Measurements from ENCODE around the gene BACE2. TPM values are rescaled to one million over a fixed set of nuclear protein-coding genes. Genes with fewer than 3 reads are reported as not detected.

The BACE2 gene
- total RNA-seq, 4 donors from 2014 or later: 30.5 to 43.3 (median 36.6) TPM

DNA sequence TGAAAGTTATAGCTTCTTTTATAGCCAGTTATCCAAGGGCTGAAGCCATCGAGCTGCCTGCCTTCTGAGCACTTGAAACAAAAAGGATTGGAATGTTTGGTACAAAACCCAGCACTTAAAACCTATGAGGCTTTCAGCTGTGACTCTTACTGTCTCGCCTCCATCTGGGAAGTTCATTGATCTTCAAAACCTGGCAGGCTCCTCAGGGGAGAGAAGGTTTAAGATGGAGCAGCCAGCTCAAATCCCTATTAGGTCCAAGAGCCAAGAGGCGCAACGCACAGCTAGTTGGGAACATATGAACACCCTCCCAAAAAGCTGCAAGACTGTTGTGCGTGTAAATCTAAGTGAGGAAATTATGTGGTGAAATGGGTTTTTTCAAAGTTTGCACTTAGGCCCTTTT is 33.4 kb downstream of the BACE2 start:
- H3K27ac ChIP-seq: no peak overlapping the region
- H3K9me3 ChIP-seq: no peaks in the 10 kb centered on the region
- H3K4me1 ChIP-seq: no peaks in the 10 kb centered on the region
- no peak overlapping the region for H3K4me3 ChIP-seq
- no peak for TF ChIP-seq POLR2A (IDR thresholded peaks at IDR 0.05)
- TF ChIP-seq, protein P1, sequence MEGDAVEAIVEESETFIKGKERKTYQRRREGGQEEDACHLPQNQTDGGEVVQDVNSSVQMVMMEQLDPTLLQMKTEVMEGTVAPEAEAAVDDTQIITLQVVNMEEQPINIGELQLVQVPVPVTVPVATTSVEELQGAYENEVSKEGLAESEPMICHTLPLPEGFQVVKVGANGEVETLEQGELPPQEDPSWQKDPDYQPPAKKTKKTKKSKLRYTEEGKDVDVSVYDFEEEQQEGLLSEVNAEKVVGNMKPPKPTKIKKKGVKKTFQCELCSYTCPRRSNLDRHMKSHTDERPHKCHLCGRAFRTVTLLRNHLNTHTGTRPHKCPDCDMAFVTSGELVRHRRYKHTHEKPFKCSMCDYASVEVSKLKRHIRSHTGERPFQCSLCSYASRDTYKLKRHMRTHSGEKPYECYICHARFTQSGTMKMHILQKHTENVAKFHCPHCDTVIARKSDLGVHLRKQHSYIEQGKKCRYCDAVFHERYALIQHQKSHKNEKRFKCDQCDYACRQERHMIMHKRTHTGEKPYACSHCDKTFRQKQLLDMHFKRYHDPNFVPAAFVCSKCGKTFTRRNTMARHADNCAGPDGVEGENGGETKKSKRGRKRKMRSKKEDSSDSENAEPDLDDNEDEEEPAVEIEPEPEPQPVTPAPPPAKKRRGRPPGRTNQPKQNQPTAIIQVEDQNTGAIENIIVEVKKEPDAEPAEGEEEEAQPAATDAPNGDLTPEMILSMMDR (IDR thresholded peaks at IDR 0.05): no peak
- H3K36me3 ChIP-seq: no peaks in the 10 kb centered on the region
- DNase-seq: no peak
- no peaks in the 10 kb centered on the region for H3K27me3 ChIP-seq

DNA sequence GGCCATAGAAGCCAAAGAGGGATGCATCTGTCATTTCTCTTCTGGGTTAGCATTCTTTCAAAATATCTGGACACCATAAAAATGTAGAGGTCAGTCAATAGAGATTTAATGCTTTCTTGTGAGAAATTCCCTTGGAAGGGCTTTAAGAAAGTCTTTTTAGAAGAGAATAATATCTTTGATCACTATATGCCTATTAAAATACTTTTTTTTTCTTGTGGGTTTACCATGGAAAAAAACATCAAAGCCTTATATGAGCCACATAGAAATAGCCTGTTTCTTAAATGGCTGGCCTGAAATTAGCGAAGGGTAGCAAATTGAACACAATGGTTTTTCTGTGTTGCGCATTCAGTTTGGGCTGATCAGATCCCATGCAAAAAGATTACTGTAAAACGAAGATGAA is 36.8 kb downstream of the BACE2 start:
- TF ChIP-seq POLR2A (IDR thresholded peaks at IDR 0.05): no peak
- TF ChIP-seq, protein P1 (IDR thresholded peaks at IDR 0.05): no peak
- Histone ChIP-seq H3K9me3 (no peaks in the 10 kb centered on the region), H3K4me3 (no peak overlapping the region), H3K27ac (no peak overlapping the region), H3K36me3 (no peaks in the 10 kb centered on the region), H3K27me3 (no peaks in the 10 kb centered on the region), H3K4me1 (peaks cover 0 to 12% (median 0%) of the 10 kb centered on the region in 4 donors)
- DNase-seq: no peak

DNA sequence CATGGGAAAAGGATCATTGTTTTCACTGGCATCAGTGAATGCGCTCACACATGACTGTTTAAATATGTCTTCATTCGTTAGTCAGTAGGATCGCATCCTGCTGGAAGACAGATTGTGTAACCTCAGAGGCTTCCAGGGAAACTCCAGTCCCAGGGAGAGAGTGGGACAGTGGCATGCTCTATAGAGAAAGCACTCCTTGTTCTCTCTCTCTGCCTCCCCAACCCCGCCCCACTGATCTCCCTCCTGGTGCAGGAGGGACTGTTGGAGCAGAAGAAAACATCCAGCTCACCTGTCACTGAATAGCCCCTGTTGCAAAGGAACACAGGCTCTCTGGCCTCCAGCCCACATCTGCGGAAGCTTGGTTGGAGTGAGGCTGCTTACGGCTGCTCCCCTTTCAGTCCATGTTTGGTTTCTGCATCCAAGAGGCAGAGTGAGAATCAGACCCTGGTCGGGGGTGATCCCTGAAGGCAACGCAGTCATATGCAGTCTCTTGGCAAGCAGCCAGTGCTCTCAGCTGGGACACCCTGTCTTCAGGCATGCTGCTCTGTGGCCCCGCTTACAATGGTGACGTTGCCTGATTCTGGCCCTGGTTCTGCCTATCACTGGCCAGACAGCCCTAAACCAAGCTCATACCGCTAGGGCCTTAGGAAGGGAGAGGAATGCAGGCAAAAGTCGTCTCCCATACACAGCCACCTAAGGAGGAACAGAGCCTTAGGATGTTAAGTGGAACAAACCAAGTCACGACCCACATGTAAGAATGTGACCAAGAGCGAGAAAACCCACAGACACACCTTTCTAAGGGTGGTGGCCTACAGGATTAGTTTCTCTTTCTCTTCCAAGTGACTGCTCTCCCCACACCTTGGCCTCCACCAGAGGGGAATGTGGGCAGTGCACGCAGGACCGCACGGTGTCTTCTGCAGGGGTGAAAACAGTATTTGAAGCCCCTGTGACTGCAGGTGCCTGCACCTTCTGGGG is 39.7 kb downstream of the BACE2 start:
- Histone ChIP-seq H3K27ac (peak overlapping the region; percentile 9 to 66 (median 56)), H3K27me3 (no peaks in the 10 kb centered on the region), H3K4me1 (peaks cover 0 to 12% (median 0%) of the 10 kb centered on the region in 4 donors), H3K9me3 (no peaks in the 10 kb centered on the region), H3K36me3 (no peaks in the 10 kb centered on the region), H3K4me3 (peak overlapping the region in 2 of 4 donors; percentile 27 to 39)
- peak in 2 of 3 donors; percentile 70 to 79 for DNase-seq
- no peak for TF ChIP-seq POLR2A (IDR thresholded peaks at IDR 0.05)
- TF ChIP-seq, protein P1 (IDR thresholded peaks at IDR 0.05): peak in 2 of 6 experiments; percentile 18 to 25

DNA sequence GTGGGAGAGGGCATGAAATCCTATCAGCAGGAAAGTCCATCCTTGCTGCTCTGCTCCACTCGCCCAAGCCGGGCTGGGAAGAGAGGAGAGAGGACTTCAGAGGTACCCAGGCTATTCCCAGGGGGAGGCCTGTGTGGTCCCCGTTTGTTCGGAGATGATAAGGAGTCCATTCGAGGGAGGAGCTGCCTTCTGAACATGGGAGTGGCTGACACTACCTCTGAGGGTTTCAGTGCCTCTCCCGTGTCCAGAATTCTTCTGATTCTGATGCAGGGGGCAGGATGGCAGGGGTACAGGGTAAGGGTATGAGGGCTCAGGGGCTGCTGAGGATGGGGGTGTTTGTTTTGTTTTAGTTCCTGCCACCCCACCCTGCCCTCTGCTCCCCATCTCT is 40.4 kb downstream of the BACE2 start:
- H3K4me3 ChIP-seq: peak overlapping the region in 2 of 4 donors; percentile 27 to 39
- peaks cover 0 to 12% (median 0%) of the 10 kb centered on the region in 4 donors for H3K4me1 ChIP-seq
- DNase-seq: no peak
- no peaks in the 10 kb centered on the region for H3K9me3 ChIP-seq
- peak overlapping the region in 1 of 4 donors; percentile 52 for H3K27ac ChIP-seq
- TF ChIP-seq, protein P1 (IDR thresholded peaks at IDR 0.05): no peak
- no peak for TF ChIP-seq POLR2A (IDR thresholded peaks at IDR 0.05)
- no peaks in the 10 kb centered on the region for H3K36me3 ChIP-seq
- H3K27me3 ChIP-seq: no peaks in the 10 kb centered on the region

DNA sequence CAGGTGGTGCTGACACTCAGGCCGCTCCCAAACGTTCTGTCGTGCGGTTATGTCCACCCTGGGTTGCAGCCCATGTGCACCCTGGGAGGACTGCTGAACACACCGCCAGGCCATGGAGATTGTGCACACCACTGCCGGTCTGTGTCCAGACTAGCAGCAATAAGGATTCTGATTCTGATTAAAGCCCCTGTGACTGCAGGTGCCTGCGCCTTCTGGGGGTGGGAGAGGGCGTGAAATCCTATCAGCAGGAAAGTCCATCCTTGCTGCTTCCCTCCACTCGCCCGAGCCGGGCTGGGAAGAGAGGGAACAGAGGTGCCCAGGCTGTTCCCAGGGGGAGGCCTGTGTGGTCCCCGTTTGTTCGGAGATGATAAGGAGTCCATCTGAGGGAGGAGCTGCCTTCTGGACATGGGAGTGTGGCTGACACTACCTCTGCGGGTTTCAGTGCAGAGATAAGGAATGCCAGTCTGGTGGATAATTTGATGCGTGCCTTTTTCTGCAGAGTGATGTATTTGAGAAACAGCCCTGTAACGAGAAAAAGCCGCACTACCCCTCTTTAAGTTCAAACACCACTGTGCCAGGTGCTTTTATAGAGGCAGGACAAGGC is 41.2 kb downstream of the BACE2 start:
- Histone ChIP-seq H3K4me3 (no peak overlapping the region), H3K27ac (no peak overlapping the region)
- no peak for TF ChIP-seq POLR2A (IDR thresholded peaks at IDR 0.05)
- TF ChIP-seq, protein P1 (IDR thresholded peaks at IDR 0.05): no peak

More for the DNA sequence above, 41.2 kb downstream of the BACE2 start:
- Histone ChIP-seq H3K9me3 (no peaks in the 10 kb centered on the region), H3K4me1 (peaks cover 0 to 12% (median 0%) of the 10 kb centered on the region in 4 donors), H3K27me3 (no peaks in the 10 kb centered on the region), H3K36me3 (no peaks in the 10 kb centered on the region)
- DNase-seq: no peak
